BE2C (cell line): ENCODE results near the gene RICTOR.

ENCODE experiments used
- DNase-seq: peaks from one replicate; pipeline ENCODE4 v3.0.0-alpha.2; 2020
- H3K27me3 ChIP-seq: fragments of 250-450 bp; sonication (Bioruptor Pico); 2 replicates; pipeline ENCODE4 v1.5.1; 2020; ENCODE audit warnings: mild to moderate bottlenecking
- H3K36me3 ChIP-seq: fragments of 250-450 bp; sonication (Bioruptor Pico); 2 replicates; pipeline ENCODE4 v1.5.1; 2020; ENCODE audit warnings: mild to moderate bottlenecking
- H3K4me1 ChIP-seq: fragments of 250-450 bp; sonication (Bioruptor Pico); 2 replicates; pipeline ENCODE4 v1.5.1; 2020
- H3K4me3 ChIP-seq: 2 replicates; pipeline ENCODE4 v1.5.1; 2011; ENCODE audit warnings: low read depth, low read length
- H3K9me3 ChIP-seq: fragments of 250-450 bp; sonication (Bioruptor Pico); 2 replicates; pipeline ENCODE4 v1.5.1; 2020
- TF ChIP-seq, protein P1 (sequence below): IDR thresholded peaks from 2 replicates; pipeline ENCODE4 v1.5.1; 2012; ENCODE audit warnings: mild to moderate bottlenecking, low read depth, low read length

RICTOR gene

DNA sequence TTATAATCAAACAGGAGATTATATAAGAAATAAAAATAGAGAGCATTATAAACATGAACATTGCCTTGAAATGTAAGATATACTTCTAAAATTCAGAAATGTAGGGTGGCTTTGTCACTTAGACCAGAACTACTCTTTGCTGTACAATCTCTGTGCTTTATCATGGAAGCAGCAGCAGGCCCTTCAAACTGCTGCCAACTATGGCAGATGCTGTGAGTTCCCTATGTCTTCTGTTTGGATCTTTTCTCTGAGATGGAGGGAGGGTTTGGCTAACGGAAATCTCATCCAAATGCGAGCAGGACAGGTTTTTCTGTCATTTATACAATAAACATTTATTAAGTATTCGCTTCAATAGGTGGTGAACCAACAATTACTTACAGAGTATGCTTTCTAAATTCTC lies 34.8 kb upstream of the RICTOR start:
- Histone ChIP-seq H3K27me3 (peaks cover 38% of the 10 kb centered on the region), H3K4me1 (no peaks in the 10 kb centered on the region), H3K36me3 (no peaks in the 10 kb centered on the region), H3K9me3 (no peaks in the 10 kb centered on the region), H3K4me3 (no peak overlapping the region)
- TF ChIP-seq, protein P1, sequence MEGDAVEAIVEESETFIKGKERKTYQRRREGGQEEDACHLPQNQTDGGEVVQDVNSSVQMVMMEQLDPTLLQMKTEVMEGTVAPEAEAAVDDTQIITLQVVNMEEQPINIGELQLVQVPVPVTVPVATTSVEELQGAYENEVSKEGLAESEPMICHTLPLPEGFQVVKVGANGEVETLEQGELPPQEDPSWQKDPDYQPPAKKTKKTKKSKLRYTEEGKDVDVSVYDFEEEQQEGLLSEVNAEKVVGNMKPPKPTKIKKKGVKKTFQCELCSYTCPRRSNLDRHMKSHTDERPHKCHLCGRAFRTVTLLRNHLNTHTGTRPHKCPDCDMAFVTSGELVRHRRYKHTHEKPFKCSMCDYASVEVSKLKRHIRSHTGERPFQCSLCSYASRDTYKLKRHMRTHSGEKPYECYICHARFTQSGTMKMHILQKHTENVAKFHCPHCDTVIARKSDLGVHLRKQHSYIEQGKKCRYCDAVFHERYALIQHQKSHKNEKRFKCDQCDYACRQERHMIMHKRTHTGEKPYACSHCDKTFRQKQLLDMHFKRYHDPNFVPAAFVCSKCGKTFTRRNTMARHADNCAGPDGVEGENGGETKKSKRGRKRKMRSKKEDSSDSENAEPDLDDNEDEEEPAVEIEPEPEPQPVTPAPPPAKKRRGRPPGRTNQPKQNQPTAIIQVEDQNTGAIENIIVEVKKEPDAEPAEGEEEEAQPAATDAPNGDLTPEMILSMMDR = no peak
- DNase-seq = no peak

DNA sequence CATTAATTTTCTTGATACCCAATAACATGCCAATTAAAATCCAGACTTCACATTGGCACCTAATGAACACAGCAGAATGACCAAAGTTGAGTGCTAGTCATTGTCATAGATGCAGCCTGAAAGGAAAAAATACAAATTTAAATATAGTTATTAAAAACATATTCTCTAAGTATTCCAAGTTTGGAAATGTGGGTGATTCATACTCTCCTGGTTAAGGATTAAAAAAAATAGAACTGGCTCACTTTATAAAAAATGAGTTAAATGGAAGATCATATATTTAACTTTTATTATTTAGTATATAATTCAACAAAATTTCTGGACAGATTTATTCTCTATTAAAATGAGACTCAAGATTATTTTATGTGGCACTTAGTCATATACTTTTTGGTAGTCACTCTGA lies 33.2 kb upstream of the RICTOR start:
- TF ChIP-seq, protein P1 = no peak
- no peak for DNase-seq
- Histone ChIP-seq H3K36me3 (no peaks in the 10 kb centered on the region), H3K9me3 (no peaks in the 10 kb centered on the region), H3K4me1 (no peaks in the 10 kb centered on the region), H3K4me3 (no peak overlapping the region), H3K27me3 (peaks cover 23% of the 10 kb centered on the region)

DNA sequence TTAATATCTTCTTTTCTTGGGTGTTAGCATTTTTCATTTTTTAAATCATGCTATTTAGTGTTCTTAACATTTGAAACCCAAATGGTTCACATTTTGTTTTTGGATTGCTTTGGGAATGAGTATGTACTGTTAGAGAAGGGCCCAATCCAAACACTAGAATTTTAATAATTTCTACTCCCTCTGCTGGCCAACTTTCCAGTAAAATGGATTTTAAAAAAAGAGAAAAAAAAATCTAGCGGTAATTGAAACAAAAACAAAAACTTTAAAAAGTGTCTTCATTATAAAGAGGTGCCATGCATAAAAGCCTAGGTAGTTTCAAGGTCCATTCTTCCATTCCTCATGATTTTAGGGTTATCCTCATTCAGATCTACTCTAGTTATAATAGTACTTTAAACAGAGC lies 32.1 kb upstream of the RICTOR start:
- Histone ChIP-seq H3K9me3 (no peaks in the 10 kb centered on the region), H3K36me3 (no peaks in the 10 kb centered on the region), H3K4me3 (no peak overlapping the region), H3K4me1 (no peaks in the 10 kb centered on the region), H3K27me3 (peaks cover 15% of the 10 kb centered on the region)
- TF ChIP-seq, protein P1 = peak; percentile 25; the same call in 1 of the 2 replicates
- no peak for DNase-seq

DNA sequence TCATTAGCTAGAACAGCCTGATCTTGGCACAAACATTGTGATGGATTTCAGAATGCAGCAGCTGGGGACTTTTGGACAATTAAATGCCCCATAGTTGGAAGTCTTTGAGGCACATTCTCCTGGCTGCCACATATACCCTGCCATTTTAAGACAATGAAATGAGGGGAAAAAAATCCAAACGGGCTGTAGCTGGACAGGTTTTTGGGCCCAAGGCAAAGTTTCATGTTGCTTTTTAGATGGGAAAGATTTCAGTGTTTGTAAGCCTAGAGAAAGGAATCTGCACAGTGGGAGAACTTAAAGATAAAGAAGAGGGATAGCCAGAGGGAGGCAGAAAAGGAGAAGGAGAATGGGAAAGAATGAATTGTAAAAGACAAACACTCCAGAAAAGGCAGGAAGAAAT lies 30.0 kb upstream of the RICTOR start:
- no peaks in the 10 kb centered on the region for H3K36me3 ChIP-seq
- H3K9me3 ChIP-seq = no peaks in the 10 kb centered on the region
- no peak for DNase-seq
- H3K4me1 ChIP-seq = no peaks in the 10 kb centered on the region
- H3K27me3 ChIP-seq = peaks cover under 1% of the 10 kb centered on the region; the same call in 1 of the 2 replicates
- TF ChIP-seq, protein P1 = no peak
- H3K4me3 ChIP-seq = no peak overlapping the region

DNA sequence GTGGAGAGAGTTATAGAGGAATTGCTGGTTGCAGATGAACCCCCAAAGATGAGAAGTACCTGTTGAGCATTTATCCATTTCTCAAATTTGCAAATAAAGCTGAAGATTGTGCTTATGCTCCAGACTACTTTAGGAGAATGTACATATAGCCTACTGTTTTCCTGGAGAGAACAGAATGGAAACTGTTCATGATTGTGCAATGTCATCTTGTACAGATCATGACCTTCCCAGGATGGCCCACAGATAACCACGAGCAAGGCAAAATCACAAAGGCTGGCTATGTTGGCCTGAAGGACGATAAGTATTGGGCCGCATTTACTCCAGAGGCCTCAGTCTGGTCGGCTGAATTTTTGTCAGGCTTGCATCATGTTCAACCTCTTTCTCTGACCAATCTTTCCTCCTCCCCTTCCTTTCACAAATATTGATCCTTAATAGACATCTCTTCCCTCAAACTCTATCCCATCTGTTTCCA lies 28.5 kb upstream of the RICTOR start:
- Histone ChIP-seq H3K4me3 (no peak overlapping the region), H3K36me3 (no peaks in the 10 kb centered on the region), H3K9me3 (no peaks in the 10 kb centered on the region), H3K27me3 (no peaks in the 10 kb centered on the region), H3K4me1 (no peaks in the 10 kb centered on the region)
- no peak for DNase-seq
- TF ChIP-seq, protein P1 = no peak

DNA sequence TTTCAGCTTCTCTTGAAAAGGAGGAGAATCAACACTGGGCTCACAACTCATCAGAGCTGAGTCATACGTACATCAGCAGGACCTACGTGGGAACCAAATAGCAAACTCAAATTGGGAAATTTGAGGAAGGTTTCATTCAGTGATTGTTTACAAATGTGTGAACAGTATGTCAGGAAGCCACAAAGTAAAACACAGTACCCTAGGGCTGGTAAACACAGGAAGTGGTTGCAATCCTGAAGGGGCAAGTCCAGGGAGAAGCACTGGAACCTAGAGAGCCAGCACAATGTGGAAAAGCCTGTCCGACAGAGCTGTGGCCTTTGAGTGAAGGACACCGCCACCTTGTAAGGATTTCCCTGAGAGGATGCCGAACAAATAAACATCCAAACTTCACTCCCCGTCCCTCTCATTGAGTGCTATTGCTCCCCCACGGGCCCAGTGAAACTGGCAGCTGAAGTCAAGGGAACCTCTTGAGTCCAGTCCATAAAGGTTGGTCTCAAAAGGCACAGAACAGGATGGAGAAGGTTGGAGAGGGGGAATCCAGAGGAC lies 26.7 kb upstream of the RICTOR start:
- Histone ChIP-seq H3K4me1 (no peaks in the 10 kb centered on the region), H3K27me3 (no peaks in the 10 kb centered on the region; the same call in 1 of the 2 replicates), H3K9me3 (no peaks in the 10 kb centered on the region), H3K36me3 (no peaks in the 10 kb centered on the region), H3K4me3 (no peak overlapping the region)
- no peak for DNase-seq
- TF ChIP-seq, protein P1 = no peak
